Neural progenitor cell (in vitro differentiated cells): Measurements from ENCODE around the gene FYB2. TPM values are rescaled to one million over a fixed set of nuclear protein-coding genes. Genes with fewer than 3 reads are reported as not detected.

Source experiments
- DNase-seq: peaks from one replicate; pipeline ENCODE4 v3.0.0-alpha.2; 2016; ENCODE audit warnings: low spot score
- H2AFZ ChIP-seq: fragments of 200-600 bp; sonication (generic); replicated peaks from 2 replicates; pipeline ENCODE4 v1.6.1; 2016; ENCODE audit warnings: antibody characterized with exemption
- H3F3A ChIP-seq: fragments of 200-600 bp; sonication (generic); 2 replicates; pipeline ENCODE4 v1.6.1; 2016; ENCODE audit warnings: antibody characterized with exemption, low read depth
- H3K27ac ChIP-seq: fragments of 200-600 bp; sonication (generic); 2 replicates; pipeline ENCODE4 v1.5.1; 2016; ENCODE audit warnings: mild to moderate bottlenecking
- H3K27me3 ChIP-seq: fragments of 200-600 bp; sonication (generic); 2 replicates; pipeline ENCODE4 v1.6.1; 2016; ENCODE audit warnings: mild to moderate bottlenecking, moderate library complexity
- H3K36me3 ChIP-seq: fragments of 200-600 bp; sonication (generic); 2 replicates; pipeline ENCODE4 v1.5.1; 2016
- H3K4me1 ChIP-seq: fragments of 200-600 bp; sonication (generic); 2 replicates; pipeline ENCODE4 v1.6.1; 2016; ENCODE audit warnings: mixed run types
- H3K4me2 ChIP-seq: fragments of 200-600 bp; sonication (generic); 2 replicates; pipeline ENCODE4 v1.6.1; 2016
- H3K4me3 ChIP-seq: fragments of 200-600 bp; sonication (generic); 2 replicates; pipeline ENCODE4 v1.5.1; 2016
- H3K79me2 ChIP-seq: fragments of 200-600 bp; sonication (generic); 2 replicates; pipeline ENCODE4 v1.6.1; 2016; ENCODE audit warnings: low read depth
- H3K9ac ChIP-seq: fragments of 200-600 bp; sonication (generic); 2 replicates; pipeline ENCODE4 v1.6.1; 2016
- H3K9me3 ChIP-seq: fragments of 200-600 bp; sonication (generic); 2 replicates; pipeline ENCODE4 v1.5.1; 2016; ENCODE audit warnings: low read depth
- H4K20me1 ChIP-seq: fragments of 200-600 bp; sonication (generic); 2 replicates; pipeline ENCODE4 v1.6.1; 2016; ENCODE audit warnings: low read depth
- H3K27ac Mint-ChIP-seq: 3 replicates; pipeline ENCODE4 v1.8.0; 2021; ENCODE audit warnings: mixed read lengths
- H3K27me3 Mint-ChIP-seq: 2 replicates; pipeline ENCODE4 v1.8.0; 2022; ENCODE audit warnings: low read depth, mild to moderate bottlenecking, inconsistent platforms, moderate library complexity, mixed read lengths; ENCODE audit not compliant: insufficient read depth
- H3K36me3 Mint-ChIP-seq: 3 replicates; pipeline ENCODE4 v1.8.0; 2021; ENCODE audit warnings: mixed read lengths
- H3K4me1 Mint-ChIP-seq: 3 replicates; pipeline ENCODE4 v1.8.0; 2021; ENCODE audit warnings: mixed read lengths
- H3K4me3 Mint-ChIP-seq: 3 replicates; pipeline ENCODE4 v1.8.0; 2021; ENCODE audit warnings: mild to moderate bottlenecking, moderate library complexity, mixed read lengths
- H3K9me3 Mint-ChIP-seq: 3 replicates; pipeline ENCODE4 v1.8.0; 2020; ENCODE audit warnings: mixed read lengths
- EZH2 ChIP-seq: fragments of 200-600 bp; sonication (generic); IDR thresholded peaks from 2 replicates; pipeline ENCODE4 v1.6.1; 2017; ENCODE audit warnings: antibody characterized with exemption, mild to moderate bottlenecking, moderate library complexity
- EZH2phosphoT487 ChIP-seq: fragments of 200-600 bp; sonication (generic); IDR thresholded peaks from 2 replicates; pipeline ENCODE4 v1.6.1; 2017; ENCODE audit warnings: antibody characterized with exemption
- total RNA-seq: library from RNA; depleted of rRNA; stranded (reverse); fragments of >200 nt; gene quantifications from 2 replicates; pipeline ENCODE4 v1.2.3, GENCODE V29; 2015; ENCODE audit warnings: low replicate concordance
- TF ChIP-seq, protein P1 (sequence below): fragments of 200-600 bp; sonication (generic); IDR thresholded peaks from 2 replicates; pipeline ENCODE4 v1.5.1; 2017; ENCODE audit warnings: antibody characterized with exemption, mild to moderate bottlenecking

Gene FYB2
- total RNA-seq, 1 donor from 2014 or later, result 8.9 TPM

GRCh38 chr1:56795870-56796269, 23.3 kb downstream of the FYB2 start:
- peaks cover 26% of the 10 kb centered on the region for H3K4me1 ChIP-seq
- no peak overlapping the region for H3K9ac ChIP-seq
- H3K36me3 ChIP-seq, result no peaks in the 10 kb centered on the region
- H4K20me1 ChIP-seq, result no peaks in the 10 kb centered on the region
- DNase-seq, result no peak
- no peak overlapping the region for H3K4me3 Mint-ChIP-seq
- no peak overlapping the region for H2AFZ ChIP-seq
- H3K4me1 Mint-ChIP-seq, result peaks cover 28% of the 10 kb centered on the region
- H3K4me2 ChIP-seq, result no peak overlapping the region
- H3K9me3 Mint-ChIP-seq, result no peaks in the 10 kb centered on the region
- no peak overlapping the region for H3K4me3 ChIP-seq
- H3K27me3 Mint-ChIP-seq, result peaks cover 3% of the 10 kb centered on the region
- TF ChIP-seq, protein P1, sequence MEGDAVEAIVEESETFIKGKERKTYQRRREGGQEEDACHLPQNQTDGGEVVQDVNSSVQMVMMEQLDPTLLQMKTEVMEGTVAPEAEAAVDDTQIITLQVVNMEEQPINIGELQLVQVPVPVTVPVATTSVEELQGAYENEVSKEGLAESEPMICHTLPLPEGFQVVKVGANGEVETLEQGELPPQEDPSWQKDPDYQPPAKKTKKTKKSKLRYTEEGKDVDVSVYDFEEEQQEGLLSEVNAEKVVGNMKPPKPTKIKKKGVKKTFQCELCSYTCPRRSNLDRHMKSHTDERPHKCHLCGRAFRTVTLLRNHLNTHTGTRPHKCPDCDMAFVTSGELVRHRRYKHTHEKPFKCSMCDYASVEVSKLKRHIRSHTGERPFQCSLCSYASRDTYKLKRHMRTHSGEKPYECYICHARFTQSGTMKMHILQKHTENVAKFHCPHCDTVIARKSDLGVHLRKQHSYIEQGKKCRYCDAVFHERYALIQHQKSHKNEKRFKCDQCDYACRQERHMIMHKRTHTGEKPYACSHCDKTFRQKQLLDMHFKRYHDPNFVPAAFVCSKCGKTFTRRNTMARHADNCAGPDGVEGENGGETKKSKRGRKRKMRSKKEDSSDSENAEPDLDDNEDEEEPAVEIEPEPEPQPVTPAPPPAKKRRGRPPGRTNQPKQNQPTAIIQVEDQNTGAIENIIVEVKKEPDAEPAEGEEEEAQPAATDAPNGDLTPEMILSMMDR, result no peak
- TF ChIP-seq EZH2 (no peak), EZH2phosphoT487 (no peak)
- H3K79me2 ChIP-seq, result no peaks in the 10 kb centered on the region
- H3K27ac ChIP-seq, result no peak overlapping the region
- no peaks in the 10 kb centered on the region for H3K27me3 ChIP-seq
- H3F3A ChIP-seq, result peaks cover 13% of the 10 kb centered on the region
- no peaks in the 10 kb centered on the region for H3K9me3 ChIP-seq
- no peak overlapping the region for H3K27ac Mint-ChIP-seq
- H3K36me3 Mint-ChIP-seq, result no peaks in the 10 kb centered on the region

- Histone ChIP-seq H3K79me2 (no peaks in the 10 kb centered on the region), H3K27me3 (no peaks in the 10 kb centered on the region), H3K4me3 (no peak overlapping the region), H4K20me1 (no peaks in the 10 kb centered on the region), H3K36me3 (no peaks in the 10 kb centered on the region), H3F3A (no peaks in the 10 kb centered on the region), H3K27ac (no peak overlapping the region), H3K4me1 (no peaks in the 10 kb centered on the region), H3K9ac (no peak overlapping the region), H3K9me3 (no peaks in the 10 kb centered on the region), H2AFZ (no peak overlapping the region), H3K4me2 (no peak overlapping the region)
- H3K4me1 Mint-ChIP-seq, result peaks cover 12% of the 10 kb centered on the region
- DNase-seq, result no peak
- TF ChIP-seq EZH2phosphoT487, result no peak
- TF ChIP-seq, protein P1, result no peak
- TF ChIP-seq EZH2, result no peak
- H3K36me3 Mint-ChIP-seq, result no peaks in the 10 kb centered on the region
- H3K27me3 Mint-ChIP-seq, result peaks cover 3% of the 10 kb centered on the region
- H3K27ac Mint-ChIP-seq, result no peak overlapping the region
- H3K4me3 Mint-ChIP-seq, result no peak overlapping the region
- no peaks in the 10 kb centered on the region for H3K9me3 Mint-ChIP-seq
Measured at GRCh38 chr1:56790036-56790435, 29.2 kb downstream of the FYB2 start.

DNA sequence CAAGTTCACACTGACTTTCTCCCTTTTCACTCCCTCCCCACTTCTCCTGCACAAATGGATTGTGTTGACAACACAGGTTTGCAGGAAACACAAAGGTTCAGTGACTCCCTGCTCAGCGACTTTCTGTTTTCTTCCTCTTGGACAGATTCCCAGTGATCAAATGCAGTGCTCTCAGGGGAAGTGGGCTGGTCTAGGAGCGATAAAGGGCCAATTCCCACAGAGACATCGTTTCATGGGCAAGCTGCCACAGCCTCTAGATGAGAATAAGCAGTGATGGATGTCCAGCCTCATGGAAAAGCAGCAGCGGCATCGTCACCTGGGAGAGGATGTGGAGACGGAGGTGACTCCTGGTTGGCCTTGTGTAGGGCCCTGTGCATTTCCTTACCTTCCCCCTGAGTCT, 30.6 kb downstream of the FYB2 start:
- Histone ChIP-seq H3K79me2 (no peaks in the 10 kb centered on the region), H3K27ac (no peak overlapping the region), H2AFZ (no peak overlapping the region)

More for the DNA sequence above, 30.6 kb downstream of the FYB2 start:
- Histone ChIP-seq H4K20me1 (no peaks in the 10 kb centered on the region), H3K4me1 (no peaks in the 10 kb centered on the region), H3K27me3 (no peaks in the 10 kb centered on the region), H3K4me2 (no peak overlapping the region), H3F3A (no peaks in the 10 kb centered on the region), H3K4me3 (no peak overlapping the region), H3K9ac (no peak overlapping the region), H3K9me3 (no peaks in the 10 kb centered on the region), H3K36me3 (no peaks in the 10 kb centered on the region)
- no peaks in the 10 kb centered on the region for H3K9me3 Mint-ChIP-seq
- no peak overlapping the region for H3K4me3 Mint-ChIP-seq
- no peak for DNase-seq
- H3K27me3 Mint-ChIP-seq, result peaks cover 3% of the 10 kb centered on the region
- H3K27ac Mint-ChIP-seq, result no peak overlapping the region
- peaks cover 12% of the 10 kb centered on the region for H3K4me1 Mint-ChIP-seq
- TF ChIP-seq, protein P1, result no peak
- TF ChIP-seq EZH2, result no peak
- no peak for TF ChIP-seq EZH2phosphoT487
- no peaks in the 10 kb centered on the region for H3K36me3 Mint-ChIP-seq
